ENCODE results near the gene ECE2. TPM values are rescaled to one million over a fixed set of nuclear protein-coding genes. Genes with fewer than 3 reads are reported as not detected.
A peak's percentile ranks its signal among the peaks of the same experiment; 100 is the strongest.

Gene ECE2
- total RNA-seq, 3 donors from 2014 or later (not counting 1 experiment from before 2014, with no cell fraction given): not detected

GRCh38 chr3:184239221-184239620 is 36.6 kb upstream of the ECE2 start:
- H3K27ac ChIP-seq (ENCODE audit: low read length): no peak overlapping the region
- DNase-seq (no peak), ATAC-seq (no peak)
- WGBS (ENCODE audit: insufficient coverage): 91% methylated on average over 8 of the region's 8 CpGs
- H3K4me1 Mint-ChIP-seq: no peaks in the 10 kb centered on the region
- H3K9me3 Mint-ChIP-seq: no peaks in the 10 kb centered on the region
- peaks cover 22% of the 10 kb centered on the region for H3K36me3 ChIP-seq (ENCODE audit: control insufficient read depth, insufficient read depth, low read length)
- no peaks in the 10 kb centered on the region for H3K27me3 Mint-ChIP-seq (ENCODE audit: low read depth in 2 of 2)
- H3K9me3 ChIP-seq (ENCODE audit: control insufficient read depth, insufficient read depth, low read length): no peaks in the 10 kb centered on the region
- H3K27me3 ChIP-seq (ENCODE audit: control insufficient read depth, insufficient read depth, low read length): no peaks in the 10 kb centered on the region
- no peak overlapping the region for H3K4me3 Mint-ChIP-seq
- intact Hi-C loops (cut with micrococcal nuclease): no loop called here
- no peak for TF ChIP-seq CTCF (IDR thresholded peaks at IDR 0.05)
- no peak overlapping the region for H3K27ac Mint-ChIP-seq
- peaks cover under 1% of the 10 kb centered on the region for H3K36me3 Mint-ChIP-seq
- no peaks in the 10 kb centered on the region for H3K4me1 ChIP-seq (ENCODE audit: control insufficient read depth, insufficient read depth, low read length)
- H3K4me3 ChIP-seq (ENCODE audit: low read length): no peak overlapping the region

DNA sequence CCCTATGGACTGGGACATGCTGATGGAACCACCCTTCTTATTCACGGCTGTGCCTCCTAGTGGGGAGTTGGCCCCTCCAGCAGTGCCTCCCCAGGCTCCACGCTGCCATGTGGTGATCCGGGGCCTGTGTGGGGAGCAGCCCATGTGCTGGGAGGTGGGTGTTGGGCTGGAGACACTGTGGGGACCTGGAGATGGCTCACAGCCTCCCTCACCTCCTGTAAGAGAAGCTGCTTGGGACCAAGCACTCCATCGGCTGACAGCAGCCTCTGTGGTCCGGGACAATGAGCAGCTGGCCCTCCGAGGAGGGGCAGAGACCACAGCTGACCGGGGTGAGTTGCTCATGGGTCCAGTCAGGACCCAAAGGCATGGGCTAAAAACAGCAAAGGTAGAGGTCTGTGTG is 36.1 kb upstream of the ECE2 start:
- Mint-ChIP-seq H3K27ac (peak overlapping the region in 1 of 2 donors; percentile 39), H3K4me3 (no peak overlapping the region), H3K4me1 (peaks cover 0 to 4% of the 10 kb centered on the region in 2 donors), H3K36me3 (peaks cover 6% of the 10 kb centered on the region), H3K27me3 (ENCODE audit: low read depth in 2 of 2) (no peaks in the 10 kb centered on the region), H3K9me3 (no peaks in the 10 kb centered on the region)
- Histone ChIP-seq H3K27ac (ENCODE audit: low read length) (no peak overlapping the region), H3K27me3 (ENCODE audit: control insufficient read depth, insufficient read depth, low read length) (no peaks in the 10 kb centered on the region), H3K36me3 (ENCODE audit: control insufficient read depth, insufficient read depth, low read length) (peaks cover 27% of the 10 kb centered on the region), H3K4me1 (ENCODE audit: control insufficient read depth, insufficient read depth, low read length) (no peaks in the 10 kb centered on the region), H3K4me3 (ENCODE audit: low read length) (no peak overlapping the region), H3K9me3 (ENCODE audit: control insufficient read depth, insufficient read depth, low read length) (no peaks in the 10 kb centered on the region)
- WGBS (ENCODE audit: insufficient coverage): 83% methylated on average over 7 of the region's 7 CpGs
- TF ChIP-seq CTCF (IDR thresholded peaks at IDR 0.05): no peak
- ATAC-seq: no peak
- intact Hi-C loops (cut with micrococcal nuclease): loop anchor here (10.0 kb wide), 2 partner anchors 105 to 345 kb away; partner anchors contain the start of gene EIF2B5
- no peak for DNase-seq

DNA sequence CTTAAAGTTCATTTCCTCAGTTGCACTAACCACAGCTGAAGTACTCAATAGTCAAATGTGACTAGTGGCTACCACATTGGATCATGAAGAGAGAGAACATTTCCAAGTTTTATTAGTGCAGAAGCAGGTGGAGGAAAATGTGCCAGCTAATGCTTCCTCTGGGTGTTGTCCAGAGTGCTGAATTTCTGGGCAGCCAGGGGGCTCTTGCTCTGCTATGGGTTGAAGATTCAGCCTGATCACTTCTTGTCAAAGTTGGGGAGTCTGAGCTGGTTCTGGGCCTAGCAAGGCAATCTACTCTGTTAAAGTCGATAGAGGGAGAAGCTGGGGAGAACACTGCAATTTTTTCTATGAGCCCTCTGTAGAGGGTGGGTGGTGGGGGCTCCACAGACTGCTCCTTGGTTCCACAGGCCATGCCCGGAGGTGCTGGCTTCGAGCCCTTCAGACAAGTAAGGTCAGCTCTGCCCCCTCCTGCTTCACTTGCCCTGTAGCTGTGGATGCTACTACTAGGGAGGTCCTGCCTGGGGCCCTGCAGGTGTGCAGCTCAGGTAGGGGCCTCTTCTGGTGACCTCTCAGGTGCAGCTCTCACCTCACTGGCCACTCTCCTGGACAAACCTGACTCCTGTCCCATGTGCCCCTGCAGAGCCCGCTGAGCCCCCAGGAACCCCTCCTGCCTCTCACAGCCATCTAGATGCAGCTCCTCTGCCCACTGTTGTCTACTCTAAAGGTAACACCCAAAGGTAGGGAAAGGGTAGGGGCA is 35.3 kb upstream of the ECE2 start:
- Histone ChIP-seq H3K4me3 (ENCODE audit: low read length) (no peak overlapping the region), H3K27me3 (ENCODE audit: control insufficient read depth, insufficient read depth, low read length) (no peaks in the 10 kb centered on the region), H3K4me1 (ENCODE audit: control insufficient read depth, insufficient read depth, low read length) (no peaks in the 10 kb centered on the region), H3K36me3 (ENCODE audit: control insufficient read depth, insufficient read depth, low read length) (peaks cover 35% of the 10 kb centered on the region), H3K9me3 (ENCODE audit: control insufficient read depth, insufficient read depth, low read length) (no peaks in the 10 kb centered on the region), H3K27ac (ENCODE audit: low read length) (no peak overlapping the region)
- Mint-ChIP-seq H3K9me3 (no peaks in the 10 kb centered on the region), H3K36me3 (peaks cover 12% of the 10 kb centered on the region), H3K27me3 (ENCODE audit: low read depth in 2 of 2) (no peaks in the 10 kb centered on the region), H3K4me1 (peaks cover 0 to 8% of the 10 kb centered on the region in 2 donors), H3K4me3 (no peak overlapping the region), H3K27ac (no peak overlapping the region)
- intact Hi-C loops (cut with micrococcal nuclease): loop anchor here (10.0 kb wide), 2 partner anchors 106 to 346 kb away; partner anchors contain the start of gene EIF2B5
- WGBS (ENCODE audit: insufficient coverage): 83% methylated on average over 4 of the region's 4 CpGs
- DNase-seq (peak in 1 of 2 donors; percentile 28), ATAC-seq (no peak)
- no peak for TF ChIP-seq CTCF (IDR thresholded peaks at IDR 0.05)

DNA sequence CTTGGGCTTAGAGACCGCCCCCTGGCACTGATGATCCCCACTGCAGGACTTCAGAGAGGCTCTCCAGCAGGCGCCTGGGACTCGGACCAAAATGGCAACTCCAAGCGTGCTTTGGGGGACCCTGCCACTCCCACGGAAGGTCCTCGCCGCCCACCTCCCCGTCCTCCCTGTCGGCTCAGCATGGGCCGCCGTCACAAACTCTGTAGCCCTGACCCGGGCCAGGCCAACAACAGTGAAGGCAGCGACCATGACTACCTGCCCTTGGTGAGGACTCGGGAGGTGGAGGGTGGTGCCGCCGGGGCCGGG is 34.7 kb upstream of the ECE2 start:
- no peak for DNase-seq
- intact Hi-C loops (cut with micrococcal nuclease): loop anchor here (10.0 kb wide), 2 partner anchors 106 to 346 kb away; partner anchors contain the start of gene EIF2B5
- Mint-ChIP-seq H3K27ac (no peak overlapping the region), H3K9me3 (no peaks in the 10 kb centered on the region), H3K36me3 (peaks cover 12% of the 10 kb centered on the region), H3K27me3 (ENCODE audit: low read depth in 2 of 2) (no peaks in the 10 kb centered on the region), H3K4me1 (peaks cover 0 to 12% of the 10 kb centered on the region in 2 donors), H3K4me3 (no peak overlapping the region)
- Histone ChIP-seq H3K27me3 (ENCODE audit: control insufficient read depth, insufficient read depth, low read length) (no peaks in the 10 kb centered on the region), H3K27ac (ENCODE audit: low read length) (no peak overlapping the region), H3K4me1 (ENCODE audit: control insufficient read depth, insufficient read depth, low read length) (no peaks in the 10 kb centered on the region), H3K36me3 (ENCODE audit: control insufficient read depth, insufficient read depth, low read length) (peaks cover 37% of the 10 kb centered on the region), H3K4me3 (ENCODE audit: low read length) (no peak overlapping the region), H3K9me3 (ENCODE audit: control insufficient read depth, insufficient read depth, low read length) (no peaks in the 10 kb centered on the region)
- 80% methylated on average over 17 of the region's 17 CpGs for WGBS (ENCODE audit: insufficient coverage)
- no peak for ATAC-seq
- no peak for TF ChIP-seq CTCF (IDR thresholded peaks at IDR 0.05)

All from natural killer cell (primary cell).